Endothelial cell of umbilical vein (primary cell): ENCODE data around the gene C1R. TPM values are rescaled to one million over a fixed set of nuclear protein-coding genes. Genes with fewer than 3 reads are reported as not detected.

Experiments
- BruUV-seq: library from RNA; stranded (reverse); fragments of 400-500 nt; replicated peaks from 2 replicates; lab custom pipeline; 2021; lab: Mats Ljungman, UMichigan
- CTCF ChIA-PET: fragments of 300-600, 350-600 bp; sonication (Branson Sonifier 250); formaldehyde crosslinking; loops from one replicate; lab custom pipeline; 2021; ENCODE audit warnings: antibody characterized with exemption, inconsistent platforms; lab: Charles Lee
- POLR2A ChIA-PET: fragments of 300-600, 350-600 bp; sonication (Branson Sonifier 250); formaldehyde crosslinking; loops from one replicate; lab custom pipeline; 2021; ENCODE audit warnings: antibody characterized with exemption, inconsistent platforms; lab: Charles Lee
- DNase-seq: peaks from one replicate; pipeline ENCODE4 v3.0.0-alpha.2; 2011; ENCODE audit warnings: low read depth, low spot score
- FAIRE-seq: peaks from 2 replicates; lab custom pipeline; 2011; peaks lifted over from hg19 to GRCh38; lab: Jason Lieb, UNC
- H2AFZ ChIP-seq: 2 replicates; pipeline ENCODE4 v1.6.0; 2012; ENCODE audit warnings: low read depth, low read length, control low read depth, inconsistent platforms
- H3K27ac ChIP-seq: 2 replicates; pipeline ENCODE4 v1.5.1; 2011; ENCODE audit warnings: low read depth, mild to moderate bottlenecking, control low read depth, low read length, moderate library complexity; ENCODE audit not compliant: insufficient read depth
- H3K27me3 ChIP-seq, 2 experiments: 2 replicates each; pipeline versions ENCODE4 v1.6.0 to v1.6.1; 2011; ENCODE audit warnings: low read length in 2 of 2, mixed read lengths in 1 of 2; ENCODE audit not compliant: control insufficient read depth in 2 of 2, insufficient read depth in 2 of 2
- H3K36me3 ChIP-seq, 2 experiments: 2 replicates in 1 of 2; 3 replicates in 1 of 2; pipeline ENCODE4 v1.5.1; 2011; ENCODE audit warnings: low read length in 2 of 2, mild to moderate bottlenecking in 1 of 2, moderate library complexity in 1 of 2; ENCODE audit not compliant: control insufficient read depth in 2 of 2, insufficient read depth in 2 of 2; ENCODE audit errors: extremely low read depth in 1 of 2
- H3K4me1 ChIP-seq: 3 replicates; pipeline ENCODE4 v1.5.1; 2011; ENCODE audit warnings: mild to moderate bottlenecking, low read length; ENCODE audit not compliant: control insufficient read depth, insufficient read depth; ENCODE audit errors: extremely low read depth
- H3K4me2 ChIP-seq: 2 replicates; pipeline ENCODE4 v1.6.1; 2011; ENCODE audit warnings: low read length, control low read depth, mixed read lengths; ENCODE audit not compliant: insufficient read depth
- H3K4me3 ChIP-seq, 3 experiments: fragments of 200-600 bp in 1 of 3; sonication (generic), shearing (Covaris generic) in 1 of 3; replicated peaks in 1 of 3; 2 replicates each; pipeline ENCODE4 v1.5.1; 2011 to 2016; ENCODE audit warnings: control low read depth in 3 of 3, low read length in 3 of 3, mild to moderate bottlenecking in 2 of 3, inconsistent platforms in 1 of 3, low read depth in 1 of 3, moderate library complexity in 1 of 3; ENCODE audit not compliant: insufficient read depth in 1 of 3
- H3K79me2 ChIP-seq: 2 replicates; pipeline ENCODE4 v1.6.0; 2012; ENCODE audit warnings: low read length, inconsistent platforms; ENCODE audit not compliant: control insufficient read depth, insufficient read depth
- H3K9ac ChIP-seq: replicated peaks from 2 replicates; pipeline ENCODE3; 2011; ENCODE audit warnings: low read length, control low read depth; ENCODE audit not compliant: insufficient read depth; ENCODE audit errors: extremely low read depth
- H3K9me1 ChIP-seq: replicated peaks from 3 replicates; pipeline ENCODE4 v1.6.0; 2011; ENCODE audit warnings: mild to moderate bottlenecking, low read length; ENCODE audit not compliant: control insufficient read depth, insufficient read depth; ENCODE audit errors: extremely low read depth
- H3K9me3 ChIP-seq: replicated peaks from 2 replicates; pipeline ENCODE4 v1.5.1; 2012; ENCODE audit warnings: low read length, inconsistent platforms; ENCODE audit not compliant: control insufficient read depth, insufficient read depth
- H4K20me1 ChIP-seq: replicated peaks from 2 replicates; pipeline ENCODE3; 2011; ENCODE audit warnings: mild to moderate bottlenecking, low read length; ENCODE audit not compliant: control insufficient read depth, insufficient read depth; ENCODE audit errors: extremely low read depth
- EZH2 ChIP-seq: IDR thresholded peaks from 2 replicates; pipeline ENCODE4 v1.6.1; 2012; ENCODE audit warnings: borderline replicate concordance, low read depth, mild to moderate bottlenecking, moderate library complexity, low read length, inconsistent platforms; ENCODE audit not compliant: severe bottlenecking
- FOS ChIP-seq: IDR thresholded peaks from 2 replicates; pipeline ENCODE4 v1.6.1; 2011; ENCODE audit warnings: mild to moderate bottlenecking, low read length, moderate library complexity, borderline replicate concordance; ENCODE audit not compliant: insufficient read depth
- GATA2 ChIP-seq: IDR thresholded peaks from 2 replicates; pipeline ENCODE4 v1.7.0; 2011; ENCODE audit warnings: low read depth, mild to moderate bottlenecking, moderate library complexity, mixed read lengths, low read length; ENCODE audit not compliant: insufficient read length, insufficient read depth
- JUN ChIP-seq: IDR thresholded peaks from 2 replicates; pipeline ENCODE4 v1.6.1; 2011; ENCODE audit warnings: borderline replicate concordance, low read depth; ENCODE audit not compliant: insufficient read length, insufficient read depth
- MAX ChIP-seq: IDR thresholded peaks from 2 replicates; pipeline ENCODE4 v1.6.1; 2011; ENCODE audit not compliant: insufficient read depth, insufficient read length
- MYC ChIP-seq: IDR thresholded peaks from one replicate; pipeline ENCODE4 v1.6.1; 2011; ENCODE audit warnings: mild to moderate bottlenecking, low read depth, low read length
- POLR2A ChIP-seq: IDR thresholded peaks from 2 replicates; pipeline ENCODE4 v1.6.1; 2012; ENCODE audit warnings: low read depth, mild to moderate bottlenecking, control low read depth, low read length
- POLR2AphosphoS5 ChIP-seq: IDR thresholded peaks from 2 replicates; pipeline ENCODE4 v1.6.1; 2012; ENCODE audit warnings: low read depth, mild to moderate bottlenecking, control low read depth, low read length, moderate library complexity; ENCODE audit not compliant: insufficient read depth
- dilution Hi-C: fragments of 300-500 bp; cut with MboI; formaldehyde crosslinking; loops from one replicate; pipeline ENCODE4 v1.15.0; 2019; ENCODE audit warnings: low sequenced_read_pairs; ENCODE audit not compliant: extremely low pct_ligation_motif_present
- intact Hi-C: fragments of 100-400 bp; cut with micrococcal nuclease; formaldehyde crosslinking; loops from one replicate; pipeline ENCODE4 v1.10.0; 2022
- polyA plus RNA-seq, 4 experiments: library from polyadenylated mRNA; depleted of rRNA in 3 of 4; stranded (reverse) in 3 of 4; unstranded in 1 of 4; fragments of >200 nt; gene quantifications; 2 replicates each; pipeline versions ENCODE4 v1.2.1 to v1.2.3, GENCODE V29; 2011 to 2012; ENCODE audit warnings: missing spikeins in 1 of 4
- total RNA-seq: library from RNA; stranded (reverse); gene quantifications from 2 replicates; pipeline ENCODE4 v1.2.3, GENCODE V29; 2021
- TF ChIP-seq, protein P1 (sequence below), 2 donors: IDR thresholded peaks; 1 replicate in 1 of 2; 2 replicates in 1 of 2; pipeline ENCODE4 v1.5.1; 2011; ENCODE audit warnings: low read length in 2 of 2, mild to moderate bottlenecking in 2 of 2, moderate library complexity in 2 of 2, control low read depth in 1 of 2, inconsistent platforms in 1 of 2, low read depth in 1 of 2; ENCODE audit not compliant: insufficient read depth in 1 of 2; ENCODE audit errors: extremely low read depth in 1 of 2

Gene C1R
- total and polyA plus RNA-seq, 2 donors (not counting 3 experiments of a cell fraction or from before 2014, with no cell fraction given): 3.6 to 5.8 TPM

DNA sequence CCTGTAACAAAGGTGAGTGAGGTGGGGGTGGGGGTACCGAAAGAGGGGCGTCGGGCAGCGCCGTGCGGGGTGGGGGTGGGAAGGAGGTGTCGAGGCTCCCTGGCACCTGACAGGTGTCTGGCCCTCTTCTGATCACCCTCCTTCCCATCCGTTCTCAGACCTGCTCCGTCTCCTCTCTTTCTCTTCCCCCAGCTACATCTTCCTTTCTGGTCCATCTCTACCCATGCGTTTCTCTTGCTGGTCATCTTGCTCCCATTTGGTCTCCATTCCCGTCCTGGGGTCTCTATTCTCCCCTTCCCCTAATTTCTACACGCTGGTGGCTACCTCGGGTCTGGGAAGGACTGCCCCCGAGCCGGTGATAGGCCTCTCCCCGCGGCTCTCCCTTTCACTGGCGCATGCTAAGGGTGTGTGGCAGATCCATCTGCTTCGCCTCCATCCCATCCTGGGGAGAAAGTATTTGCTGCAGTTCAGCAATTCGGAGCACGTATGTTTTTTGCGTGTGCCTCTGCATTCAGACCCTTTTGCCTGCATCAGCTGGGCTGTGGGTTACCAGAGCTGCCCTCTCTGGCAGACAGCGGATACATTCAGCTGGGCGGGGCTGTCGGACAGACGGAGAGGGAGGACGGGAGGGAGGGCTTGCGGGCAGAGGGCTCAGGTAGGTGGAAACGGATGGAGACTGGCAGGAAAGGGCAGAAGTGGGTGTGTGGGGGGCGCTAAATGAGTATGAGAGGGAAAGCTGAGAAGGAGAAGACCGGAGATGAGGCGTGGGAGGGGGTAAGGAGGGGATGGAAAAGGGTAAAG lies 38.7 kb upstream of the C1R start:
- Histone ChIP-seq H3K4me3 (peak overlapping the region; percentile 81 to 85 (median 83)), H3K36me3 (peaks cover 0 to 3% of the 10 kb centered on the region in 2 experiments), H3K9me1 (no peaks in the 10 kb centered on the region), H4K20me1 (no peaks in the 10 kb centered on the region), H3K79me2 (no peaks in the 10 kb centered on the region), H3K4me1 (peaks cover 22% of the 10 kb centered on the region), H3K9me3 (no peaks in the 10 kb centered on the region), H3K27me3 (no peaks in the 10 kb centered on the region), H2AFZ (peak overlapping the region; percentile 99), H3K9ac (peak overlapping the region; percentile 74), H3K27ac (no peak overlapping the region), H3K4me2 (peak overlapping the region; percentile 92)
- dilution Hi-C loops (no loop called here), intact Hi-C loops (no loop called here)
- FAIRE-seq: peak; percentile 67
- POLR2A ChIA-PET: no interaction called here
- no peak for TF ChIP-seq JUN
- no peak for TF ChIP-seq MAX
- TF ChIP-seq, protein P1, sequence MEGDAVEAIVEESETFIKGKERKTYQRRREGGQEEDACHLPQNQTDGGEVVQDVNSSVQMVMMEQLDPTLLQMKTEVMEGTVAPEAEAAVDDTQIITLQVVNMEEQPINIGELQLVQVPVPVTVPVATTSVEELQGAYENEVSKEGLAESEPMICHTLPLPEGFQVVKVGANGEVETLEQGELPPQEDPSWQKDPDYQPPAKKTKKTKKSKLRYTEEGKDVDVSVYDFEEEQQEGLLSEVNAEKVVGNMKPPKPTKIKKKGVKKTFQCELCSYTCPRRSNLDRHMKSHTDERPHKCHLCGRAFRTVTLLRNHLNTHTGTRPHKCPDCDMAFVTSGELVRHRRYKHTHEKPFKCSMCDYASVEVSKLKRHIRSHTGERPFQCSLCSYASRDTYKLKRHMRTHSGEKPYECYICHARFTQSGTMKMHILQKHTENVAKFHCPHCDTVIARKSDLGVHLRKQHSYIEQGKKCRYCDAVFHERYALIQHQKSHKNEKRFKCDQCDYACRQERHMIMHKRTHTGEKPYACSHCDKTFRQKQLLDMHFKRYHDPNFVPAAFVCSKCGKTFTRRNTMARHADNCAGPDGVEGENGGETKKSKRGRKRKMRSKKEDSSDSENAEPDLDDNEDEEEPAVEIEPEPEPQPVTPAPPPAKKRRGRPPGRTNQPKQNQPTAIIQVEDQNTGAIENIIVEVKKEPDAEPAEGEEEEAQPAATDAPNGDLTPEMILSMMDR (IDR thresholded peaks at IDR 0.05; ENCODE audit: extremely low read depth in 1 of 2, insufficient read depth in 1 of 2, low read depth in 1 of 2, low read length in 2 of 2): no peak
- TF ChIP-seq POLR2AphosphoS5: no peak
- peak; percentile 31 for TF ChIP-seq EZH2
- no peak for TF ChIP-seq GATA2
- TF ChIP-seq FOS: no peak
- no peak for TF ChIP-seq POLR2A
- TF ChIP-seq MYC: no peak
- DNase-seq: peak; percentile 20
- CTCF ChIA-PET: interaction anchor here (0.7 to 2.2 kb wide), 4 partner anchors 11 to 22 kb away, joined by 3 to 9 read pairs (median 6); partner anchors contain the start of gene C1RL
- BruUV-seq: no TSS peak
